BLaER1 treated with 17β-estradiol and CSF1 and Interleukin-3, amounts not matched to agents 10 nM and 100 nM (cell line): ENCODE measurements around the gene BEAN1.

Source experiments
- H3K27ac ChIP-seq, 11 experiments: shearing (Covaris generic); formaldehyde crosslinking; 2 replicates each; pipeline ENCODE4 v1.8.1; 2022
- H3K27me3 ChIP-seq, 11 experiments: shearing (Covaris generic); formaldehyde crosslinking; 2 replicates each; pipeline ENCODE4 v1.8.1; 2022
- H3K36me3 ChIP-seq, 11 experiments: shearing (Covaris generic); formaldehyde crosslinking; 2 replicates each; pipeline ENCODE4 v1.8.1; 2022
- H3K4me1 ChIP-seq, 10 experiments: shearing (Covaris generic); formaldehyde crosslinking; 2 replicates each; pipeline ENCODE4 v1.8.1; 2022
- H3K4me2 ChIP-seq, 11 experiments: shearing (Covaris generic); formaldehyde crosslinking; 2 replicates each; pipeline ENCODE4 v1.8.1; 2022
- H3K4me3 ChIP-seq, 10 experiments: shearing (Covaris generic); formaldehyde crosslinking; 2 replicates each; pipeline ENCODE4 v1.8.1; 2022
- H3K9ac ChIP-seq, 11 experiments: shearing (Covaris generic); formaldehyde crosslinking; 2 replicates each; pipeline ENCODE4 v1.8.1; 2022
- H3K9me3 ChIP-seq, 11 experiments: shearing (Covaris generic); formaldehyde crosslinking; replicated peaks in 1 of 11; 2 replicates each; pipeline ENCODE4 v1.8.1; 2022
- H4K20me1 ChIP-seq, 11 experiments: shearing (Covaris generic); formaldehyde crosslinking; 2 replicates each; pipeline ENCODE4 v1.8.1; 2022
- Cebpa-rat ChIP-seq, 11 experiments: shearing (Covaris generic); IDR thresholded peaks; 2 replicates each; pipeline ENCODE4 v1.8.1; 2022

BEAN1 gene

GRCh38 chr16:66517586-66518263 is 90.6 kb downstream of the BEAN1 start:
- Histone ChIP-seq H3K9me3 (no peaks in the 10 kb centered on the region), H3K9ac (peak overlapping the region; percentile 87 to 98 (median 95)), H3K4me1 (peaks cover 78 to 97% (median 91%) of the 10 kb centered on the region in 10 experiments), H3K27ac (peak overlapping the region; percentile 92 to 100 (median 99)), H3K4me2 (peak overlapping the region; percentile 87 to 99 (median 97)), H3K4me3 (peak overlapping the region; percentile 27 to 72 (median 56); a peak in 17 of 20 replicates), H4K20me1 (no peaks in the 10 kb centered on the region), H3K27me3 (no peaks in the 10 kb centered on the region), H3K36me3 (peaks cover 0 to 11% (median 0%) of the 10 kb centered on the region in 11 experiments; a peak in 2 of 22 replicates)
- TF ChIP-seq Cebpa-rat (IDR thresholded peaks at IDR 0.05) = no peak

GRCh38 chr16:66519482-66520373 is 92.6 kb downstream of the BEAN1 start:
- Histone ChIP-seq H3K36me3 (no peaks in the 10 kb centered on the region), H3K4me3 (peak overlapping the region in 3 of 10 experiments; percentile 1 to 14 (median 11); a peak in 5 of 20 replicates), H3K27me3 (no peaks in the 10 kb centered on the region), H4K20me1 (no peaks in the 10 kb centered on the region), H3K9ac (peak overlapping the region; percentile 77 to 94 (median 86)), H3K9me3 (no peaks in the 10 kb centered on the region), H3K4me2 (peak overlapping the region; percentile 87 to 99 (median 95)), H3K4me1 (peaks cover 95 to 98% (median 97%) of the 10 kb centered on the region in 10 experiments), H3K27ac (peak overlapping the region; percentile 86 to 100 (median 99))
- TF ChIP-seq Cebpa-rat (IDR thresholded peaks at IDR 0.05) = no peak

GRCh38 chr16:66520406-66521170 is 93.5 kb downstream of the BEAN1 start:
- Histone ChIP-seq H3K9me3 (no peaks in the 10 kb centered on the region), H4K20me1 (no peaks in the 10 kb centered on the region), H3K27ac (peak overlapping the region; percentile 86 to 100 (median 99)), H3K27me3 (no peaks in the 10 kb centered on the region), H3K36me3 (no peaks in the 10 kb centered on the region), H3K9ac (peak overlapping the region; percentile 77 to 94 (median 86)), H3K4me1 (peaks cover 95 to 99% (median 96%) of the 10 kb centered on the region in 10 experiments), H3K4me2 (peak overlapping the region; percentile 87 to 99 (median 97)), H3K4me3 (peak overlapping the region in 4 of 10 experiments; percentile 14 to 45 (median 21); a peak in 5 of 20 replicates)
- TF ChIP-seq Cebpa-rat (IDR thresholded peaks at IDR 0.05) = no peak

- Histone ChIP-seq H3K4me3 (peak overlapping the region in 5 of 10 experiments; percentile 1 to 45 (median 24); a peak in 4 of 20 replicates), H3K27me3 (no peaks in the 10 kb centered on the region), H3K4me1 (peaks cover 95 to 99% (median 96%) of the 10 kb centered on the region in 10 experiments), H4K20me1 (no peaks in the 10 kb centered on the region), H3K36me3 (no peaks in the 10 kb centered on the region), H3K9me3 (no peaks in the 10 kb centered on the region), H3K9ac (peak overlapping the region; percentile 74 to 94 (median 86); a peak in 21 of 22 replicates), H3K4me2 (peak overlapping the region; percentile 87 to 99 (median 97)), H3K27ac (peak overlapping the region; percentile 86 to 100 (median 99))
- TF ChIP-seq Cebpa-rat (IDR thresholded peaks at IDR 0.05) = no peak
Measured at GRCh38 chr16:66521252-66521713, 94.2 kb downstream of the BEAN1 start.

GRCh38 chr16:66521951-66522771 is 95.1 kb downstream of the BEAN1 start:
- H3K4me2 ChIP-seq = peak overlapping the region; percentile 87 to 99 (median 97)
- H3K4me1 ChIP-seq = peaks cover 99 to 100% (median 100%) of the 10 kb centered on the region in 10 experiments
- no peaks in the 10 kb centered on the region for H3K9me3 ChIP-seq
- no peaks in the 10 kb centered on the region for H3K27me3 ChIP-seq
- peaks cover 0 to 3% (median 0%) of the 10 kb centered on the region in 11 experiments; a peak in 3 of 22 replicates for H3K36me3 ChIP-seq
- H3K9ac ChIP-seq = peak overlapping the region; percentile 74 to 94 (median 86); a peak in 21 of 22 replicates
- peak overlapping the region; percentile 86 to 100 (median 99) for H3K27ac ChIP-seq
- peak overlapping the region in 4 of 10 experiments; percentile 18 to 45 (median 30); a peak in 5 of 20 replicates for H3K4me3 ChIP-seq
- H4K20me1 ChIP-seq = no peaks in the 10 kb centered on the region
- TF ChIP-seq Cebpa-rat (IDR thresholded peaks at IDR 0.05) = no peak

- Histone ChIP-seq H3K4me1 (peaks cover 99 to 100% (median 99%) of the 10 kb centered on the region in 10 experiments), H3K9me3 (no peaks in the 10 kb centered on the region), H3K27ac (peak overlapping the region; percentile 86 to 100 (median 99)), H3K4me2 (peak overlapping the region; percentile 87 to 99 (median 97)), H4K20me1 (no peaks in the 10 kb centered on the region), H3K36me3 (peaks cover 0 to 12% (median under 1%) of the 10 kb centered on the region in 11 experiments; a peak in 11 of 22 replicates), H3K27me3 (no peaks in the 10 kb centered on the region), H3K9ac (peak overlapping the region; percentile 74 to 94 (median 86); a peak in 20 of 22 replicates), H3K4me3 (peak overlapping the region in 1 of 10 experiments; percentile 45; a peak in 1 of 20 replicates)
- TF ChIP-seq Cebpa-rat (IDR thresholded peaks at IDR 0.05) = no peak
Measured at GRCh38 chr16:66522816-66523590, 95.9 kb downstream of the BEAN1 start.

- Histone ChIP-seq H3K27ac (peak overlapping the region; percentile 86 to 100 (median 99)), H3K4me2 (peak overlapping the region; percentile 87 to 99 (median 97)), H4K20me1 (no peaks in the 10 kb centered on the region), H3K9ac (peak overlapping the region; percentile 74 to 94 (median 86); a peak in 21 of 22 replicates), H3K4me1 (peaks cover 89 to 100% (median 99%) of the 10 kb centered on the region in 10 experiments), H3K27me3 (no peaks in the 10 kb centered on the region), H3K36me3 (peaks cover 0 to 21% (median 10%) of the 10 kb centered on the region in 11 experiments; a peak in 15 of 22 replicates), H3K9me3 (no peaks in the 10 kb centered on the region), H3K4me3 (peak overlapping the region in 3 of 10 experiments; percentile 6 to 13 (median 10); a peak in 3 of 20 replicates)
- peak; percentile 12 to 100 (median 98); a peak in 18 of 22 replicates for TF ChIP-seq Cebpa-rat (IDR thresholded peaks at IDR 0.05)
Measured at GRCh38 chr16:66523861-66524354, 96.8 kb downstream of the BEAN1 start.
